ENCODE results near the gene CRISPLD2. TPM values are rescaled to one million over a fixed set of nuclear protein-coding genes. Genes with fewer than 3 reads are reported as not detected.

Gene CRISPLD2
- total RNA-seq, 1 donor from 2014 or later = 3.3 TPM

DNA sequence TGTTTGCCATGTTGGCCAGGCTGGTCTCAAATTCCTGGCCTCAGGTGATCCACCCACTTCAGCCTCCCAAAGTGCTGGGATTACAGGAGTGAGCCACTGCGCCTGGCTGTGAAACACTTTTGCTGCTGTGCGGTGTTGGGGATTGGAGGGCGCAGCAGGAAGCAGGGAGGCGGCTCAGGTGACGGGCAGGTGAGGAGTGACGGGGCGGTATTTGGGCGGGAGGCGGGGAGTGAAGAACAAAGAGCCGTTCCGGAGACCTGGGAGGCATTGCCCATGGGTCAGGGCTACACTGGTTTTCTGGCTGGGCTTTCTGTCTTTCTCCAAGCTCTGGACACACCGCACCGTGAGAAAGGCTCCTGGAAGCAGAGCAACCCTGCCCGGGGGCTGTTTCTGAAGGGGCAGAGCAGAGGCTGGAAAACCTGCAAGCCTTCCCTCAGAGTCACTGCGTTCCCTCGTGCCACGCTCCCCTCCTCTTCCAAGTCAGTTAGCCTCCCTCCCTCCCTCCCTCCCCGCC lies 22.1 kb downstream of the CRISPLD2 start:
- DNase-seq (ENCODE audit: extremely low spot score, unreplicated experiment) = no peak
- TF ChIP-seq, protein P1, sequence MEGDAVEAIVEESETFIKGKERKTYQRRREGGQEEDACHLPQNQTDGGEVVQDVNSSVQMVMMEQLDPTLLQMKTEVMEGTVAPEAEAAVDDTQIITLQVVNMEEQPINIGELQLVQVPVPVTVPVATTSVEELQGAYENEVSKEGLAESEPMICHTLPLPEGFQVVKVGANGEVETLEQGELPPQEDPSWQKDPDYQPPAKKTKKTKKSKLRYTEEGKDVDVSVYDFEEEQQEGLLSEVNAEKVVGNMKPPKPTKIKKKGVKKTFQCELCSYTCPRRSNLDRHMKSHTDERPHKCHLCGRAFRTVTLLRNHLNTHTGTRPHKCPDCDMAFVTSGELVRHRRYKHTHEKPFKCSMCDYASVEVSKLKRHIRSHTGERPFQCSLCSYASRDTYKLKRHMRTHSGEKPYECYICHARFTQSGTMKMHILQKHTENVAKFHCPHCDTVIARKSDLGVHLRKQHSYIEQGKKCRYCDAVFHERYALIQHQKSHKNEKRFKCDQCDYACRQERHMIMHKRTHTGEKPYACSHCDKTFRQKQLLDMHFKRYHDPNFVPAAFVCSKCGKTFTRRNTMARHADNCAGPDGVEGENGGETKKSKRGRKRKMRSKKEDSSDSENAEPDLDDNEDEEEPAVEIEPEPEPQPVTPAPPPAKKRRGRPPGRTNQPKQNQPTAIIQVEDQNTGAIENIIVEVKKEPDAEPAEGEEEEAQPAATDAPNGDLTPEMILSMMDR (IDR thresholded peaks at IDR 0.05) = no peak
- no peak overlapping the region for H3K4me3 Mint-ChIP-seq (ENCODE audit: unreplicated experiment)
- no peak overlapping the region for H3K27ac Mint-ChIP-seq (ENCODE audit: unreplicated experiment)
- peaks cover 68% of the 10 kb centered on the region for H3K4me1 Mint-ChIP-seq (ENCODE audit: unreplicated experiment)
- H3K9me3 Mint-ChIP-seq (ENCODE audit: unreplicated experiment) = no peaks in the 10 kb centered on the region
- no peaks in the 10 kb centered on the region for H3K36me3 Mint-ChIP-seq (ENCODE audit: unreplicated experiment)
- no peaks in the 10 kb centered on the region for H3K27me3 Mint-ChIP-seq (ENCODE audit: unreplicated experiment)

DNA sequence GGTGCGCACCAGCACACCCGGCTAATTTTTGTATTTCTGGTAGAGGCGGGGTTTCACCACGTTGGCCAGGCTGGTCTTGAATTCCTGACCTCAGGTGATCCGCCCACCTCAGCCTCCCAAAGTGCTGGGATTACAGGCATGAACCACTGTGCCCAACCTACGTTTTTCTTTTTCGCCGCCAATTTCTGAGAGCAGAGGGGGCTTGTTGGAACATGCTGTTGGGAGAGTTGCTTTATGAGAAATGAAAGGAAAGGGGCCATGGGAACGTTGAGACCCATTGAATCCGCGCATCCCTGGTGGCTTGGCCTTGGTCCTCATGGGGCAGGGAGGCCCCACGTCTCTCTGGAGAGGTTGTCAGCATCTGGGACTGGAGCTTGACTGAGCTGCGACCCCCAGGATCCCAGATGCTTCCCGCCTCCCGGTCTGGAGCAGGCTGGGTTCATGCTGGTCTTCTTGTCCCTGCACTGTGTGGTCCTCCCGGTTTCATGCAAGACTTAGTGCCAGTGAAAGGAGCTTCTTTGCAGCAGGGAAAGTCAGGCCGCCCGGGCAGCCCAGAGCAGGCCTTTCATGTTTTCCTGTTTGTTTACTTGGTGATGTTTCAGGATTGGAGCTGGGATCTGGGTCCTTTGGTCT lies 22.8 kb downstream of the CRISPLD2 start:
- no peaks in the 10 kb centered on the region for H3K36me3 Mint-ChIP-seq (ENCODE audit: unreplicated experiment)
- H3K4me3 Mint-ChIP-seq (ENCODE audit: unreplicated experiment) = no peak overlapping the region
- no peak for DNase-seq (ENCODE audit: extremely low spot score, unreplicated experiment)
- H3K4me1 Mint-ChIP-seq (ENCODE audit: unreplicated experiment) = peaks cover 70% of the 10 kb centered on the region
- H3K27me3 Mint-ChIP-seq (ENCODE audit: unreplicated experiment) = no peaks in the 10 kb centered on the region
- H3K27ac Mint-ChIP-seq (ENCODE audit: unreplicated experiment) = no peak overlapping the region
- H3K9me3 Mint-ChIP-seq (ENCODE audit: unreplicated experiment) = no peaks in the 10 kb centered on the region
- TF ChIP-seq, protein P1 (IDR thresholded peaks at IDR 0.05) = no peak

DNA sequence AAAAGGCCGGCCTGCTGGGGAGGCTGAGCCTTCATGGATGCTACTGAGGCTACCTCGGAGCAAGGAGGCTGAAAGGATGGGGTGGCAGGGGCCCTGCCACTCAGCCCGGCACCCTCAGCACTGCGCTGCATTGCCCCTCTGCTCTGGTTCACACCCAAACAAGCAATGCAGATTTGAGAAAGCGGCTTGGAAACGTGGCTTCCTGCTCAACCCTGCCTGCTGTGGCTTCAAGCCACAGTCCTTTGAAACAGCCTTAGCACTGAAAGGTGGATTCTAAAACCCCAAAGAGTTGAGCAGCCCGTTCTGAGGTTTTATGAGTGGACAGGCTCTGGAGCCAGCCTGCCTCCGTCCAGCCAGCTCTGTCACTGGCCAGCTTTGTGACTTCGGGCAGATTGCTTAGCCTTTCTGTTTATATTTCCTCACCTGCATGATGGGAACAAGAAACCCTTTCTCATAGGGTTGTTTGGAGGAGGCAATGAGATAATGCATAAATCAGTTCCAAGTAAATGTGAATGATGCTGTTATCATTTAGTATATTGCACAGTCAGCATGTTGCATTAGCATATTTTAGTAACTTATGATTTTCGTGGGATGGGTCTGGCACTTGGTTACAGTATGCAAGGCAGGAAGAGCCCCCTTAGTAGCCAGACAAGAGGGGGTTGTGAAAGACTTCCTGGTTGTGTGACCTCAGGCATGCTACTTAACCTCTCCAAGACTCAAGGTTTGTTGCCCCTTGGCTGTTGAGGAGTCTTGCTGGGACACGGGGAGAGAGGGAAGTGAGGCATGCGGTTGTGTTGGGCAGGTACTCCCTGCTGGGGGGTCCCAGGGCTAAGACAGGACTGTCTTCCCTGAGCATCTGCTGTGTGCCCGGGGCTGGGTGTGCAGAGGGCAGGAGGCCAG lies 23.6 kb downstream of the CRISPLD2 start:
- no peaks in the 10 kb centered on the region for H3K9me3 Mint-ChIP-seq (ENCODE audit: unreplicated experiment)
- H3K27ac Mint-ChIP-seq (ENCODE audit: unreplicated experiment) = no peak overlapping the region
- H3K27me3 Mint-ChIP-seq (ENCODE audit: unreplicated experiment) = no peaks in the 10 kb centered on the region
- H3K4me3 Mint-ChIP-seq (ENCODE audit: unreplicated experiment) = no peak overlapping the region
- H3K4me1 Mint-ChIP-seq (ENCODE audit: unreplicated experiment) = peaks cover 71% of the 10 kb centered on the region
- TF ChIP-seq, protein P1 (IDR thresholded peaks at IDR 0.05) = no peak
- no peaks in the 10 kb centered on the region for H3K36me3 Mint-ChIP-seq (ENCODE audit: unreplicated experiment)
- DNase-seq (ENCODE audit: extremely low spot score, unreplicated experiment) = no peak

DNA sequence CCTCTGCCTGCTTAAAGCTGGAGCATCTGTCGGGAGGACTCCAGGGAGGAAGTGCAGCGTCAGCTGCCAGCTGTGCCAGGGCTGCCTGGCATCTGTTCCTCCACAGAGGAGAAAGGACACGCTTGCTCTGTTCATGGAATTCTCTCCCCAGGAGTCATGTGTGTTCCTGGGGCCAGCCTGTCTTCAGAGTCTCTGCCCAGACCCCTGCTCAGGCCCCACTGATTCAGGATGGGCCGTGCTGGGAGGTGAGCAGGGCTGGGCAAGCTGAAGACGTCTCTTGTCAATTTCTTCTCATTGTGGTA lies 24.2 kb downstream of the CRISPLD2 start:
- TF ChIP-seq, protein P1 (IDR thresholded peaks at IDR 0.05) = no peak
- no peak overlapping the region for H3K4me3 Mint-ChIP-seq (ENCODE audit: unreplicated experiment)
- H3K36me3 Mint-ChIP-seq (ENCODE audit: unreplicated experiment) = no peaks in the 10 kb centered on the region
- peak overlapping the region; percentile 65 for H3K27ac Mint-ChIP-seq (ENCODE audit: unreplicated experiment)
- no peaks in the 10 kb centered on the region for H3K9me3 Mint-ChIP-seq (ENCODE audit: unreplicated experiment)
- DNase-seq (ENCODE audit: extremely low spot score, unreplicated experiment) = no peak
- H3K27me3 Mint-ChIP-seq (ENCODE audit: unreplicated experiment) = no peaks in the 10 kb centered on the region
- peaks cover 68% of the 10 kb centered on the region for H3K4me1 Mint-ChIP-seq (ENCODE audit: unreplicated experiment)

Measured in osteocyte (in vitro differentiated cells).